Neuronal stem cell (in vitro differentiated cells): Measurements from ENCODE around the gene ZSWIM5.
A peak's percentile ranks its signal among the peaks of the same experiment; 100 is the strongest.

Source experiments
- DNase-seq: peaks from one replicate; pipeline ENCODE4 v3.0.0-alpha.2; 2013; ENCODE audit warnings: low spot score
- H2AFZ ChIP-seq: one replicate; pipeline ENCODE4 v1.6.1; 2013; ENCODE audit warnings: mild to moderate bottlenecking, low read length, inconsistent platforms
- H2AK5ac ChIP-seq: 2 replicates; pipeline ENCODE4 v1.6.1; 2013; ENCODE audit warnings: low read depth, mild to moderate bottlenecking, inconsistent platforms, low read length, moderate library complexity, mixed read lengths
- H2BK120ac ChIP-seq: 2 replicates; pipeline ENCODE4 v1.6.1; 2013; ENCODE audit warnings: low read depth, mild to moderate bottlenecking, inconsistent platforms, low read length, moderate library complexity, mixed read lengths
- H2BK12ac ChIP-seq: one replicate; pipeline ENCODE4 v1.6.1; 2013; ENCODE audit warnings: low read length, inconsistent platforms
- H2BK15ac ChIP-seq: 2 replicates; pipeline ENCODE4 v1.6.1; 2013; ENCODE audit warnings: mild to moderate bottlenecking, low read length, inconsistent platforms, mixed read lengths
- H2BK5ac ChIP-seq: one replicate; pipeline ENCODE4 v1.6.1; 2013; ENCODE audit warnings: inconsistent platforms, mild to moderate bottlenecking, low read length, moderate library complexity
- H3K14ac ChIP-seq: one replicate; pipeline ENCODE4 v1.6.1; 2013; ENCODE audit warnings: low read length, inconsistent platforms
- H3K18ac ChIP-seq: 2 replicates; pipeline ENCODE4 v1.6.1; 2013; ENCODE audit warnings: low read length, inconsistent platforms
- H3K23ac ChIP-seq: 2 replicates; pipeline ENCODE4 v1.6.1; 2013; ENCODE audit warnings: low read depth, mild to moderate bottlenecking, mixed read lengths, low read length, inconsistent platforms; ENCODE audit not compliant: poor library complexity
- H3K27ac ChIP-seq: replicated peaks from 3 replicates; pipeline ENCODE4 v1.5.1; 2013; ENCODE audit warnings: low read length, inconsistent platforms
- H3K27me3 ChIP-seq, 3 experiments: 2 replicates each; pipeline ENCODE4 v1.6.1; 2013; ENCODE audit warnings: low read length in 3 of 3, mild to moderate bottlenecking in 2 of 3, inconsistent platforms in 1 of 3, low read depth in 1 of 3, mixed read lengths in 1 of 3, moderate library complexity in 1 of 3; ENCODE audit not compliant: control insufficient read depth in 3 of 3, insufficient read depth in 3 of 3
- H3K36me3 ChIP-seq, 2 donors: replicated peaks in 1 of 2; 2 replicates each; pipeline ENCODE4 v1.6.1; 2013; ENCODE audit warnings: low read length in 2 of 2; ENCODE audit not compliant: control insufficient read depth in 2 of 2, insufficient read depth in 2 of 2
- H3K4ac ChIP-seq: 2 replicates; pipeline ENCODE4 v1.6.1; 2013; ENCODE audit warnings: inconsistent platforms, mild to moderate bottlenecking, low read length, moderate library complexity
- H3K4me1 ChIP-seq, 2 donors: 1 replicate in 1 of 2; 2 replicates in 1 of 2; pipeline ENCODE4 v1.6.1; 2013; ENCODE audit warnings: low read length in 2 of 2, low read depth in 1 of 2; ENCODE audit not compliant: control insufficient read depth in 2 of 2, insufficient read depth in 1 of 2
- H3K4me2 ChIP-seq: one replicate; pipeline ENCODE4 v1.6.1; 2013; ENCODE audit warnings: mild to moderate bottlenecking, low read length, inconsistent platforms; ENCODE audit not compliant: insufficient read depth, poor library complexity, severe bottlenecking
- H3K4me3 ChIP-seq, 2 donors: 2 replicates each; pipeline ENCODE4 v1.5.1; 2013; ENCODE audit warnings: low read length in 2 of 2, mild to moderate bottlenecking in 2 of 2, inconsistent platforms in 1 of 2, moderate library complexity in 1 of 2
- H3K79me1 ChIP-seq: one replicate; pipeline ENCODE4 v1.6.1; 2013; ENCODE audit warnings: low read depth, mild to moderate bottlenecking, inconsistent platforms, low read length, moderate library complexity
- H3K9ac ChIP-seq: one replicate; pipeline ENCODE4 v1.6.1; 2013; ENCODE audit warnings: mild to moderate bottlenecking, low read depth, low read length, inconsistent platforms; ENCODE audit not compliant: poor library complexity
- H3K9me3 ChIP-seq, 2 donors: replicated peaks in 1 of 2; 2 replicates each; pipeline versions ENCODE3 to v1.6.1; 2013; ENCODE audit warnings: low read length in 2 of 2, mild to moderate bottlenecking in 2 of 2, inconsistent platforms in 1 of 2, low read depth in 1 of 2, mixed read lengths in 1 of 2, moderate library complexity in 1 of 2; ENCODE audit not compliant: control insufficient read depth in 2 of 2, insufficient read depth in 1 of 2
- H4K8ac ChIP-seq: one replicate; pipeline ENCODE4 v1.6.1; 2013; ENCODE audit warnings: low read depth, mild to moderate bottlenecking, inconsistent platforms, low read length, moderate library complexity
- H4K91ac ChIP-seq: one replicate; pipeline ENCODE4 v1.6.1; 2013; ENCODE audit warnings: low read length, low read depth, mild to moderate bottlenecking, inconsistent platforms; ENCODE audit not compliant: poor library complexity
- WGBS, 2 donors: extraction: QIAGEN DNeasy Blood & Tissue Kit; methylation state at CpG; one replicate each; pipeline ENCODE4 v1.1.7; 2013; ENCODE audit warnings: missing lambda C conversion rate in 2 of 2, mixed read lengths in 1 of 2; ENCODE audit not compliant: insufficient read length in 2 of 2, insufficient replicate concordance in 1 of 2; ENCODE audit errors: extremely low coverage in 2 of 2; 5-methylcytosine and 5-hydroxymethylcytosine counted together

Gene ZSWIM5

GRCh38 chr1:45026446-45026845 is 180.0 kb downstream of the ZSWIM5 start:
- Histone ChIP-seq H2BK12ac (no peak overlapping the region), H2AFZ (no peak overlapping the region), H3K18ac (no peak overlapping the region), H3K4me2 (no peak overlapping the region), H4K8ac (no peak overlapping the region), H3K9ac (no peak overlapping the region), H4K91ac (no peak overlapping the region), H3K14ac (no peak overlapping the region), H3K4me1 (no peaks in the 10 kb centered on the region), H3K4ac (no peak overlapping the region), H2BK5ac (no peak overlapping the region), H3K4me3 (no peak overlapping the region), H3K79me1 (no peaks in the 10 kb centered on the region), H3K27ac (no peak overlapping the region), H3K9me3 (no peaks in the 10 kb centered on the region), H3K23ac (no peak overlapping the region), H2BK120ac (no peak overlapping the region), H3K36me3 (no peaks in the 10 kb centered on the region), H2BK15ac (no peak overlapping the region), H2AK5ac (no peak overlapping the region), H3K27me3 (no peaks in the 10 kb centered on the region)
- DNase-seq, result no peak
- no CpG with 5 or more reads among the region's 1 CpG for WGBS, 2 donors

GRCh38 chr1:45023663-45024062 is 182.7 kb downstream of the ZSWIM5 start:
- Histone ChIP-seq H4K91ac (no peak overlapping the region), H3K14ac (no peak overlapping the region), H3K4me3 (no peak overlapping the region), H2BK12ac (no peak overlapping the region), H2BK120ac (no peak overlapping the region), H2AK5ac (no peak overlapping the region), H3K4me2 (no peak overlapping the region), H3K36me3 (no peaks in the 10 kb centered on the region), H3K4me1 (no peaks in the 10 kb centered on the region), H2AFZ (no peak overlapping the region), H3K27me3 (no peaks in the 10 kb centered on the region), H3K9me3 (no peaks in the 10 kb centered on the region), H3K27ac (no peak overlapping the region), H3K4ac (no peak overlapping the region), H3K79me1 (no peaks in the 10 kb centered on the region), H3K18ac (no peak overlapping the region), H2BK5ac (no peak overlapping the region), H2BK15ac (no peak overlapping the region), H3K23ac (no peak overlapping the region), H3K9ac (no peak overlapping the region), H4K8ac (no peak overlapping the region)
- DNase-seq, result no peak
- no CpG with 5 or more reads among the region's 1 CpG for WGBS, 2 donors

GRCh38 chr1:45018599-45019230 is 187.7 kb downstream of the ZSWIM5 start:
- WGBS, 2 donors, result no CpG with 5 or more reads among the region's 16 CpGs
- Histone ChIP-seq H2BK120ac (peak overlapping the region; percentile 11), H2BK15ac (no peak overlapping the region), H3K79me1 (no peaks in the 10 kb centered on the region), H3K27me3 (no peaks in the 10 kb centered on the region), H3K4me3 (no peak overlapping the region), H3K9me3 (no peaks in the 10 kb centered on the region), H3K4me1 (no peaks in the 10 kb centered on the region), H3K36me3 (peaks cover 3 to 18% of the 10 kb centered on the region in 2 donors), H3K23ac (peak overlapping the region; percentile 63), H2BK12ac (no peak overlapping the region), H4K8ac (no peak overlapping the region), H3K18ac (no peak overlapping the region), H3K4ac (no peak overlapping the region), H3K4me2 (no peak overlapping the region), H3K9ac (peak overlapping the region; percentile 36), H2BK5ac (no peak overlapping the region), H4K91ac (peak overlapping the region; percentile 11), H3K27ac (no peak overlapping the region), H3K14ac (no peak overlapping the region), H2AK5ac (peak overlapping the region; percentile 66), H2AFZ (no peak overlapping the region)
- peak; percentile 58 for DNase-seq

GRCh38 chr1:45016767-45017166 is 189.6 kb downstream of the ZSWIM5 start:
- Histone ChIP-seq H2BK120ac (no peak overlapping the region), H3K14ac (no peak overlapping the region), H2BK5ac (no peak overlapping the region), H3K23ac (no peak overlapping the region), H3K79me1 (peaks cover 2% of the 10 kb centered on the region), H3K4me1 (peaks cover 0 to 9% of the 10 kb centered on the region in 2 donors), H3K18ac (no peak overlapping the region), H2AFZ (no peak overlapping the region), H3K9me3 (no peaks in the 10 kb centered on the region), H3K9ac (no peak overlapping the region), H3K4me2 (no peak overlapping the region), H3K4me3 (no peak overlapping the region), H3K27ac (no peak overlapping the region), H3K27me3 (no peaks in the 10 kb centered on the region), H4K91ac (no peak overlapping the region), H4K8ac (no peak overlapping the region), H2BK15ac (no peak overlapping the region), H2BK12ac (no peak overlapping the region), H3K4ac (no peak overlapping the region), H3K36me3 (peaks cover 3 to 22% of the 10 kb centered on the region in 2 donors), H2AK5ac (no peak overlapping the region)
- DNase-seq, result no peak
- no CpG with 5 or more reads among the region's 6 CpGs for WGBS, 2 donors
